HFF-Myc (cell line): ENCODE results near the gene MED22.
"Not testable (repeated sequence)": the region's sequence is repeated elsewhere in the genome, so short reads cannot be mapped to it uniquely, and the experiment has no call there.

Experiments used
- DNase-seq: peaks from one replicate; pipeline ENCODE4 v3.0.0-alpha.2; 2011; ENCODE audit warnings: low read depth; ENCODE audit errors: extremely low read depth
- H3K4me3 ChIP-seq: replicated peaks from 2 replicates; pipeline ENCODE4 v1.5.1; 2011; ENCODE audit warnings: low read depth, mild to moderate bottlenecking, control low read depth, low read length
- TF ChIP-seq, protein P1 (sequence below): IDR thresholded peaks from 2 replicates; pipeline ENCODE4 v1.5.1; 2012; ENCODE audit warnings: mild to moderate bottlenecking, low read depth, low read length, control low read depth; ENCODE audit errors: missing control alignments

MED22 gene

DNA sequence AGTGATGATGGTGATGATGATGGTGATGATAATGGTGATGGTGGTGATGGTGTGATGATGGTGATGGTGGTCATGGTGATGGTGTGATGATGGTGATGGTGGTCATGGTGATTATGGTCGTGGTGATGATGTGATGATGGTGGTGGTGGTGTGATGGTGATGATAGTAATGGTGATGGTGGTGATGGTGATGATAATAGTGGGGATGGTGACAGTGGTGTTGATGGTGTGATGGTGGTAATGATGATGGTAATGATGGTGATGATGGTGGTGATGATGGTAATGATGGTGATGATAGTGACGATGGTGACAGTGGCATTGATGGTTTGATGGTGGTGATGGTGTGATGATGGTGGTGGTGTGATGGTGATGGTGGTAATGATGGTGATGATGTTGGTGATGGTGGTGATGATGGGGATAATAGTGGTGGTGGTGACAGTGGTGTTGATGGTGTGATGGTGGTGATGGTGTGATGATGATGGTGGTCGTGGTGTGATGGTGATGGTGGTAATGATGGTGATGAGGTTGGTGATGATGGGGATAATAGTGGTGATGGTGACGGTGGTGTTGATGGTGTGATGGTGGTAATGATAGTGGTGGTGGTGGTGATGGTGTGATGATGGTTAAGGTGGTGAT lies 34.7 kb upstream of the MED22 start:
- TF ChIP-seq, protein P1, sequence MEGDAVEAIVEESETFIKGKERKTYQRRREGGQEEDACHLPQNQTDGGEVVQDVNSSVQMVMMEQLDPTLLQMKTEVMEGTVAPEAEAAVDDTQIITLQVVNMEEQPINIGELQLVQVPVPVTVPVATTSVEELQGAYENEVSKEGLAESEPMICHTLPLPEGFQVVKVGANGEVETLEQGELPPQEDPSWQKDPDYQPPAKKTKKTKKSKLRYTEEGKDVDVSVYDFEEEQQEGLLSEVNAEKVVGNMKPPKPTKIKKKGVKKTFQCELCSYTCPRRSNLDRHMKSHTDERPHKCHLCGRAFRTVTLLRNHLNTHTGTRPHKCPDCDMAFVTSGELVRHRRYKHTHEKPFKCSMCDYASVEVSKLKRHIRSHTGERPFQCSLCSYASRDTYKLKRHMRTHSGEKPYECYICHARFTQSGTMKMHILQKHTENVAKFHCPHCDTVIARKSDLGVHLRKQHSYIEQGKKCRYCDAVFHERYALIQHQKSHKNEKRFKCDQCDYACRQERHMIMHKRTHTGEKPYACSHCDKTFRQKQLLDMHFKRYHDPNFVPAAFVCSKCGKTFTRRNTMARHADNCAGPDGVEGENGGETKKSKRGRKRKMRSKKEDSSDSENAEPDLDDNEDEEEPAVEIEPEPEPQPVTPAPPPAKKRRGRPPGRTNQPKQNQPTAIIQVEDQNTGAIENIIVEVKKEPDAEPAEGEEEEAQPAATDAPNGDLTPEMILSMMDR: no peak
- DNase-seq: no peak
- H3K4me3 ChIP-seq: no peak overlapping the region

DNA sequence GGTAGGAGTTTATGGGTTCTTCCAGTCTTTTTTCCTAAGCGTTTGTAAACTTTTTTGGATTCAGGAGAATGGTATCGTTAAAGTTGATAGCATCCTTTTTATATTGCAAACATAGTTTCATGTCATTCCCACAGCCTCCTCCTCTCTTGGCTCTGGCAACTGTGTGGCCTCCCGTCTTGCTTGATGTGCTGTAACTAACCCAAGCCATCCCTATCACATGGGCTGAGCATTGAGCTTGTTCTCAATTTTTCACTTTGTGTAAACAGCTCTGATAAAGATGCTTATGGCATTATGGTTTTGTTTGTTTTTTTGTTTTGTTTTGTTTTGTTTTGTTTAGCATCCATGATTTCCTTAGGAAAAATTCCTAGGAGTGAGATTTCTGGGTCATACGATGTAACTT lies 32.8 kb upstream of the MED22 start:
- H3K4me3 ChIP-seq: no peak overlapping the region
- TF ChIP-seq, protein P1: no peak
- no peak for DNase-seq

DNA sequence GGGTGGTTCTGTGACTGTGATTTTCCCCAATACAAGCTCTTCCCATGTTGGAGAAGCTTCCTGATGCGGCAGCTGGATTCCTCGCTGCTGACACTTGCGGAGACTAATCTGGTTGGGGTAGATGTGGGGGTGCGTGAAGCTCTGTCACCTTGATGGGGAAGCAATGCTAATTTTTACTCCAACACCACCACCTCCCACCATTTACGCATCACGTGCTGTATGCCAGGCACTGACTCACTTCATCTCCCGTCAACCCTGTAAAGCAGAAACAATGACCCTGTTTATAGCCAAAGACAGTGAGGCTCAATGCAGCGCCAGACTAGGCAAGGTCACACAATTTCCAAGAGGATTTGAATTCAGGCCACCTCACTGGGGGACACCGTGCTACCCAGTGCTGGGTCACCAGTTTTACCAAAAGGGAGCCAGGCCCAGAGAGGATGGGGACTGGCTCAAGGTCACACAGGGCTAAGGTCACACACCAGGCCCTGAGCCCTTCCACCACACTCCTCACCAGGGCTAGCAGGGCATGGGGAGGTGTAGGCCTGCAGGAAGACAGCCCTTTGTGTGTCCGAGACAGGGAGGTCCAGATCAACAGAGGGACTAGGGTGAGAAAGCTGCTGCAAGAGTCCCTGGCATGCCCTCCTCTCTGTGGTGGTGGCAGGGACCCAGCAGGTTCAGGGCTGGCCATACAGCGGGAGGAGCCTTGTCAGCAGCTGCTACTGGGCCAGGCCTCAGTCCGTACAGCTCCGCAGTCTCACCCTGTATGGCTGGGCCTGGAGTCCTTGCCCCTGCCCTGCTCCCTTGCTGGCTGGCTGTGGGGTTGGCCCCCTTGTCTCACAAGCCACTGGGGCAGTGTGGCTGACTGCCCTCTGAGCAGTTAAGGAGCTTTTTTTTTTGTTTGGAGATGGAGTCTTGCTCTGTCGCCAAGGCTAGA lies 31.5 kb upstream of the MED22 start:
- no peak overlapping the region for H3K4me3 ChIP-seq

DNA sequence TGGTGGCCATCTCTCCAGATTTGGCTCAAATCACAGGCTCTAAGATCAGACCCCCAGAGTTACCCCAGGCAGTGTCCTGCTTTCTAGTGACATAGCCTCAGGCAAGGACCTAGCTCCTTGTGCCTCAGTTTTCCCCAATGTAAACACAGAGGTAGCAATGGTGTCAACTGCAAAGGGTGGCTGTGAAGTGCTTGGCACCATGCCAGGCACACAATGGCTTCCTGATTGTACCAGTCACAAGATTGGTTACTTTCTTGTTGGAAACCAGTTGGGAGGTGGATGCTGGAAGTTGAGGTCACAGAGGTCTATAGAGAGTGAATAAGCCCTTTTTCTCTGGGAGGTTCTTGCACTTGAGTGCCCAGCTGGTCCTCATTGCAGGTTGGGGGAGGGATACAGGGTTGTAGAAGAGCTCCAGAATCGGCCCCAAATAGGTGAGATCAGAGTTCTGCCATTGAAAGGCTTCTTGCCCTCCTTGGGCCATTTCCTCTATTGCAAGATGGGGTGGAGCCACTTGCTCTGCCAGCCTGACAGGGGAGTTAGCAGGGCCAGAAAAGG lies 30.6 kb upstream of the MED22 start:
- no peak for DNase-seq
- TF ChIP-seq, protein P1: no peak
- H3K4me3 ChIP-seq: no peak overlapping the region

More for the DNA sequence above, 31.5 kb upstream of the MED22 start:
- TF ChIP-seq, protein P1: no peak
- DNase-seq: no peak

DNA sequence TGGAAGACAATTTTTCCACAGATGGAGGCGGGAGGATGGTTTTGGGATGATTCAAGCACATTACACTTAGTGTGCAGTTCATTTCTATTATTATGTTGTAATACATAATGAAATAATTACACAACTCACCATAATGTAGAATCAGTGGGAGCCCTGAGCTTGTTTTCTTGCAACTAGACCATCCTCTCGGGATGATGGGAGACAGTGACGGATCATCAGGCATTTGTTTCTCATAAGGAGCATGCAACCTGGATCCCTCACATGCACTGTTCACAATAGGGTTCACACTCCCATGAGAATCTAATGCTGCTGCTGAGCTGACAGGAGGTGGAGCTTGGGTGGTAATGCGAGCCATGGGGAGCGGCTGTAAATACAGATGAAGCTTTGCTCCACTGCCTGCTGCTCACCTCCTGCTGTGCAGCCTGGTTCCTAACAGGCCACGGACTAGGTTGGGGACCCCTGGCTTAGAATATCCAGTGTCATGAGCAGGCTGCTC lies 29.8 kb upstream of the MED22 start:
- TF ChIP-seq, protein P1: no peak
- DNase-seq: peak; percentile 30
- no peak overlapping the region for H3K4me3 ChIP-seq

DNA sequence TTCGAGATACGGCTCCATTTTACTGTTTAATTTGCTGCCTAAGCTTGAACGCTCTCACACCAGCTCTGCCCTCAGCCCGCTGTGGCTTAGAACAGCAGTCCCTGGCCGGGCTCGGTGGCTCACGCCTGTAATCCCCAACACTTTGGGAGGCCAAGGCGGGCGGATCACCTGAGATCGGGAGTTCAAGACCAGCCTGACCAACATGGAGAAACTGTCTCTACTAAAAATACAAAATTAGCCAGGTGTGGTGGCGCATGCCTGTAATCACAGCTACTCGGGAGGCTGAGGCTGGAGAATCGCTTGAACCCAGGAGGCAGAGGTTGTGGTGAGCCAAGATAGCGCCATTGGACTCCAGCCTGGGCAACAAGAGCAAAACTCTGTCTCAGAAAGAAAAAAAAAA lies 29.3 kb upstream of the MED22 start:
- DNase-seq, H3K4me3 ChIP-seq: not testable (repeated sequence)
